ENCODE results near the gene C6.
"Not testable (repeated sequence)": the region's sequence is repeated elsewhere in the genome, so short reads cannot be mapped to it uniquely, and the experiment has no call there.

C6 gene

DNA sequence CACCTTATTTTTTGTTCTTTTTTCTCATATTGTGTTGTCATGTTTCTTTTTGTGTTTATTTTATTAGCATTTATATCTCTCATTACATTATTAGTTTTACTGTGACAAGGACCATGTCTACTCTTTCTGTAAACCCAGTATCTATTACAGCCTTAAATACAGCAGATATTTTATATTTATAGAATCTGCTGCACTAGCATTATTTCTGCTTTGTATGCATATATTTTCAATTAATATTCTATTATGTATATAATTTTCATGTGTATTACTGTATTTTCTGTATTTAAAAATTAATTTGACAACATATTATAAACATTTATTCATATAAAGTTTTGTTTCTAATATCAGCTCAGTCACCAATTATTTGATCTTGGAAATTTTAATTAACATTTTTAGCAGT lies 19.5 kb upstream of the C6 start:
- no peaks in the 10 kb centered on the region for H3K4me1 ChIP-seq (ENCODE audit: control insufficient read depth in 2 of 2, insufficient read depth in 2 of 2, low read length in 2 of 2)
- no peak overlapping the region for H3K9ac ChIP-seq (ENCODE audit: low read depth in 1 of 2, low read length in 2 of 2)
- no peaks in the 10 kb centered on the region for H3K27me3 ChIP-seq (ENCODE audit: control insufficient read depth in 2 of 2, insufficient read depth in 2 of 2, low read length in 2 of 2)
- H3K27ac ChIP-seq (ENCODE audit: low read depth in 2 of 2, low read length in 2 of 2), result no peak overlapping the region
- H3K9me3 ChIP-seq (ENCODE audit: control insufficient read depth in 2 of 2, low read length in 2 of 2), result no peaks in the 10 kb centered on the region
- H3K36me3 ChIP-seq (ENCODE audit: control insufficient read depth in 2 of 2, insufficient read depth in 2 of 2, low read length in 2 of 2), result no peaks in the 10 kb centered on the region
- H3K4me3 ChIP-seq (ENCODE audit: low read length in 2 of 2), result no peak overlapping the region

DNA sequence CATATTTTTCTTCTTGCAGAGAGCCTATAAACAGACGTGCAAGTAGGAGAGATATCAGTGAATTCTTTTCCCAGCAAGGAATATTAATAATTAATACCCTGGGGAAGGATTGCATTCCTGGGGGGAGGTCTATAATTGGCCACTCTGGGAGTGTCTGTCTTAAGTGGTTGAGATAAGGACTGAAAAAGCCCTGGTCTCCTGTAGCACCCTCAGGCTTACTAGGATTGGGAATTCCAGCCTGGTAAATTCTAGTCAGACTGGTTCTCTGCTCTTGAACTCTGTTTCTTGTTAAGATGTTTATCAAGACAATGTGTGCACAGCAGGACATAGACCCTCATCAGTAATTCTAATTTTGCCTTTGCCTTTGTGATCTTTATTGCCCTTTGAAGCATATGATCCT lies 16.9 kb upstream of the C6 start:
- H3K4me1 ChIP-seq (ENCODE audit: control insufficient read depth in 2 of 2, insufficient read depth in 2 of 2, low read length in 2 of 2); H3K27me3 ChIP-seq (ENCODE audit: control insufficient read depth in 2 of 2, insufficient read depth in 2 of 2, low read length in 2 of 2); H3K4me3 ChIP-seq (ENCODE audit: low read length in 2 of 2); H3K36me3 ChIP-seq (ENCODE audit: control insufficient read depth in 2 of 2, insufficient read depth in 2 of 2, low read length in 2 of 2); H3K27ac ChIP-seq (ENCODE audit: low read depth in 2 of 2, low read length in 2 of 2); H3K9ac ChIP-seq (ENCODE audit: low read depth in 1 of 2, low read length in 2 of 2); H3K9me3 ChIP-seq (ENCODE audit: control insufficient read depth in 2 of 2, low read length in 2 of 2): not testable (repeated sequence)

DNA sequence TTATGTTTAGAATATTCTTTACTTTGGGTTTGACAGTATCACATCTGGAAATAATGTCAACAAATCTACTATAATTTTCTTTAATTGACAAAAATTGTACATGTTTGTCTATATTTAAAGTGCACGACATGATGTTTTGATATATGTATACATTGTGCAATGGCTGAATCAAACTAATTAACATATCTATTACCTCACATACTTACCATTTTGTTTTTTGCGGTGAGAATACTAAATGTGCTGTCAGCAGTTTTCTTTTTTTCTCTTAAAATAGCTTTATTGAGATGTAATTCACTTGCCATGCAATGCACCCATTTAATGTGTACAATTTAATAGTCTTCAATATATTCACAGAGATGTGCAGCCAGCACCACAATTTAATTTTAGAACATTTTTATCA lies 10.6 kb upstream of the C6 start:
- Histone ChIP-seq H3K4me1 (ENCODE audit: control insufficient read depth in 2 of 2, insufficient read depth in 2 of 2, low read length in 2 of 2) (no peaks in the 10 kb centered on the region), H3K36me3 (ENCODE audit: control insufficient read depth in 2 of 2, insufficient read depth in 2 of 2, low read length in 2 of 2) (no peaks in the 10 kb centered on the region), H3K4me3 (ENCODE audit: low read length in 2 of 2) (no peak overlapping the region), H3K9me3 (ENCODE audit: control insufficient read depth in 2 of 2, low read length in 2 of 2) (no peaks in the 10 kb centered on the region), H3K9ac (ENCODE audit: low read depth in 1 of 2, low read length in 2 of 2) (no peak overlapping the region), H3K27me3 (ENCODE audit: control insufficient read depth in 2 of 2, insufficient read depth in 2 of 2, low read length in 2 of 2) (no peaks in the 10 kb centered on the region), H3K27ac (ENCODE audit: low read depth in 2 of 2, low read length in 2 of 2) (no peak overlapping the region)

- Histone ChIP-seq H3K4me3 (ENCODE audit: low read length in 2 of 2) (no peak overlapping the region), H3K9me3 (ENCODE audit: control insufficient read depth in 2 of 2, low read length in 2 of 2) (no peaks in the 10 kb centered on the region), H3K9ac (ENCODE audit: low read depth in 1 of 2, low read length in 2 of 2) (no peak overlapping the region), H3K27ac (ENCODE audit: low read depth in 2 of 2, low read length in 2 of 2) (no peak overlapping the region), H3K27me3 (ENCODE audit: control insufficient read depth in 2 of 2, insufficient read depth in 2 of 2, low read length in 2 of 2) (no peaks in the 10 kb centered on the region), H3K36me3 (ENCODE audit: control insufficient read depth in 2 of 2, insufficient read depth in 2 of 2, low read length in 2 of 2) (no peaks in the 10 kb centered on the region), H3K4me1 (ENCODE audit: control insufficient read depth in 2 of 2, insufficient read depth in 2 of 2, low read length in 2 of 2) (no peaks in the 10 kb centered on the region)
These were observed 6.4 kb upstream of the C6 start for GRCh38 chr5:41219658-41220269.

- H3K27ac ChIP-seq (ENCODE audit: low read depth in 2 of 2, low read length in 2 of 2), result no peak overlapping the region
These were observed 5.8 kb upstream of the C6 start for GRCh38 chr5:41218929-41219657.

DNA sequence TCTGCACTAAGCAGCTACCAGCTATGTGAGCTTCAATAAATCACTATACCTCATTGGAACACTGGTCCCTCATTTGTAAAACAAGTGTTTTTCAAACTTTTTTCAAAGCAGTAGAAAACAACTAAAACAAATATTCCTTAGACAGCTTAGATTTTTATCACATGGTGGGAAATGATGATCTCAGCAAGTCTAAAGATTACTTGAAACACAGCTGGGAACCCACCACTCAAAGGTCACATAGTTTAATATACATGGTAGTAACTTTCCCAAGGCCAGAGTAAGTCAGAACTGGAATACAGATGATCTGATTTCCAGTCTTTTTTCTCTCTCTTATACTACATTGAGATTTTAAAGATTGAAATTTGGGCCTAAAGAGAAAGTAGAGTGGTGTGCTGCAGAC lies 850 bp upstream of the C6 start:
- H3K9ac ChIP-seq (ENCODE audit: low read depth in 1 of 2, low read length in 2 of 2), result no peak overlapping the region
- no peak overlapping the region for H3K27ac ChIP-seq (ENCODE audit: low read depth in 2 of 2, low read length in 2 of 2)

More at GRCh38 chr5:41218929-41219657, 5.8 kb upstream of the C6 start:
- Histone ChIP-seq H3K36me3 (ENCODE audit: control insufficient read depth in 2 of 2, insufficient read depth in 2 of 2, low read length in 2 of 2) (no peaks in the 10 kb centered on the region), H3K9me3 (ENCODE audit: control insufficient read depth in 2 of 2, low read length in 2 of 2) (no peaks in the 10 kb centered on the region), H3K4me1 (ENCODE audit: control insufficient read depth in 2 of 2, insufficient read depth in 2 of 2, low read length in 2 of 2) (no peaks in the 10 kb centered on the region), H3K9ac (ENCODE audit: low read depth in 1 of 2, low read length in 2 of 2) (no peak overlapping the region), H3K27me3 (ENCODE audit: control insufficient read depth in 2 of 2, insufficient read depth in 2 of 2, low read length in 2 of 2) (no peaks in the 10 kb centered on the region), H3K4me3 (ENCODE audit: low read length in 2 of 2) (no peak overlapping the region)

GRCh38 chr5:41212935-41213334 lies 397 bp downstream of the C6 start:
- Histone ChIP-seq H3K27ac (ENCODE audit: low read depth in 2 of 2, low read length in 2 of 2) (no peak overlapping the region), H3K9me3 (ENCODE audit: control insufficient read depth in 2 of 2, low read length in 2 of 2) (no peaks in the 10 kb centered on the region), H3K36me3 (ENCODE audit: control insufficient read depth in 2 of 2, insufficient read depth in 2 of 2, low read length in 2 of 2) (no peaks in the 10 kb centered on the region), H3K4me3 (ENCODE audit: low read length in 2 of 2) (no peak overlapping the region), H3K27me3 (ENCODE audit: control insufficient read depth in 2 of 2, insufficient read depth in 2 of 2, low read length in 2 of 2) (no peaks in the 10 kb centered on the region), H3K4me1 (ENCODE audit: control insufficient read depth in 2 of 2, insufficient read depth in 2 of 2, low read length in 2 of 2) (no peaks in the 10 kb centered on the region), H3K9ac (ENCODE audit: low read depth in 1 of 2, low read length in 2 of 2) (no peak overlapping the region)

More for the DNA sequence above, 850 bp upstream of the C6 start:
- Histone ChIP-seq H3K9me3 (ENCODE audit: control insufficient read depth in 2 of 2, low read length in 2 of 2) (no peaks in the 10 kb centered on the region), H3K4me1 (ENCODE audit: control insufficient read depth in 2 of 2, insufficient read depth in 2 of 2, low read length in 2 of 2) (no peaks in the 10 kb centered on the region), H3K4me3 (ENCODE audit: low read length in 2 of 2) (no peak overlapping the region), H3K36me3 (ENCODE audit: control insufficient read depth in 2 of 2, insufficient read depth in 2 of 2, low read length in 2 of 2) (no peaks in the 10 kb centered on the region), H3K27me3 (ENCODE audit: control insufficient read depth in 2 of 2, insufficient read depth in 2 of 2, low read length in 2 of 2) (no peaks in the 10 kb centered on the region)

DNA sequence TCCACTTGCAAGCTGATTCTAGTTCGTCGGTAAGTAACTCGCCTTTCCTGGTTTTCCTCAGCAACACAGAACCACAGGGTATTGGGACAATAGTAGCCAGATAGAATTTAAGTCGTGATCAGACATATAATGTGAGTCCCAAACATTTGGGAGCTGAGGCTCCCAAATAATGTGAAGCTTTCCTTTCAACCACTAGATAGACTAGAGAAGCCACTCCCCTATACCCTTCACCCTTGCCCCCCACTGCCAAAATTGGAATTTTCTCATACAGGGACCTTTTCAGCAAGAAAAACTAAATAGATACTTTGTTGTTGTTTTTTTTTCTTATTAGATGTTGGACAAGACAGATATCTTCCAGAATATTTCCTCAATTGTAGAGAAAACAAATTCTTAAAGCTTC lies 1.9 kb downstream of the C6 start:
- H3K9ac ChIP-seq (ENCODE audit: low read depth in 1 of 2, low read length in 2 of 2), result no peak overlapping the region
- H3K36me3 ChIP-seq (ENCODE audit: control insufficient read depth in 2 of 2, insufficient read depth in 2 of 2, low read length in 2 of 2), result no peaks in the 10 kb centered on the region
- H3K27ac ChIP-seq (ENCODE audit: low read depth in 2 of 2, low read length in 2 of 2), result no peak overlapping the region
- no peaks in the 10 kb centered on the region for H3K9me3 ChIP-seq (ENCODE audit: control insufficient read depth in 2 of 2, low read length in 2 of 2)
- no peaks in the 10 kb centered on the region for H3K27me3 ChIP-seq (ENCODE audit: control insufficient read depth in 2 of 2, insufficient read depth in 2 of 2, low read length in 2 of 2)
- no peaks in the 10 kb centered on the region for H3K4me1 ChIP-seq (ENCODE audit: control insufficient read depth in 2 of 2, insufficient read depth in 2 of 2, low read length in 2 of 2)
- H3K4me3 ChIP-seq (ENCODE audit: low read length in 2 of 2), result no peak overlapping the region

- H3K36me3 ChIP-seq (ENCODE audit: control insufficient read depth in 2 of 2, insufficient read depth in 2 of 2, low read length in 2 of 2); H3K9ac ChIP-seq (ENCODE audit: low read depth in 1 of 2, low read length in 2 of 2); H3K27ac ChIP-seq (ENCODE audit: low read depth in 2 of 2, low read length in 2 of 2); H3K9me3 ChIP-seq (ENCODE audit: control insufficient read depth in 2 of 2, low read length in 2 of 2); H3K4me3 ChIP-seq (ENCODE audit: low read length in 2 of 2); H3K4me1 ChIP-seq (ENCODE audit: control insufficient read depth in 2 of 2, insufficient read depth in 2 of 2, low read length in 2 of 2); H3K27me3 ChIP-seq (ENCODE audit: control insufficient read depth in 2 of 2, insufficient read depth in 2 of 2, low read length in 2 of 2): not testable (repeated sequence)
These were observed 7.9 kb downstream of the C6 start for GRCh38 chr5:41205475-41205874.

- no peaks in the 10 kb centered on the region for H3K9me3 ChIP-seq (ENCODE audit: control insufficient read depth in 2 of 2, low read length in 2 of 2)
- no peak overlapping the region for H3K27ac ChIP-seq (ENCODE audit: low read depth in 2 of 2, low read length in 2 of 2)
- no peak overlapping the region for H3K9ac ChIP-seq (ENCODE audit: low read depth in 1 of 2, low read length in 2 of 2)
- no peak overlapping the region for H3K4me3 ChIP-seq (ENCODE audit: low read length in 2 of 2)
- no peaks in the 10 kb centered on the region for H3K4me1 ChIP-seq (ENCODE audit: control insufficient read depth in 2 of 2, insufficient read depth in 2 of 2, low read length in 2 of 2)
- no peaks in the 10 kb centered on the region for H3K27me3 ChIP-seq (ENCODE audit: control insufficient read depth in 2 of 2, insufficient read depth in 2 of 2, low read length in 2 of 2)
- no peaks in the 10 kb centered on the region for H3K36me3 ChIP-seq (ENCODE audit: control insufficient read depth in 2 of 2, insufficient read depth in 2 of 2, low read length in 2 of 2)
These were observed 10.3 kb downstream of the C6 start for GRCh38 chr5:41203033-41203432.
